GM12873 (cell line): ENCODE results near the gene OR10A4.

Experiments
- CTCF ChIP-seq: IDR thresholded peaks from 2 replicates; pipeline ENCODE4 v1.5.1; 2012; ENCODE audit warnings: low read depth, mild to moderate bottlenecking, moderate library complexity, low read length, control low read depth; ENCODE audit not compliant: insufficient read depth; ENCODE audit errors: missing control alignments

Gene OR10A4

GRCh38 chr11:6900327-6900999 lies 24.0 kb downstream of the OR10A4 start:
- peak; percentile 11 for TF ChIP-seq CTCF

GRCh38 chr11:6911378-6911777 lies 35.0 kb downstream of the OR10A4 start:
- TF ChIP-seq CTCF, result no peak

- no peak for TF ChIP-seq CTCF
Observed at GRCh38 chr11:6911948-6912347, 35.5 kb downstream of the OR10A4 start.

- TF ChIP-seq CTCF, result no peak
Observed at GRCh38 chr11:6919698-6920097, 43.3 kb downstream of the OR10A4 start.

- TF ChIP-seq CTCF, result no peak
Observed at GRCh38 chr11:6920702-6921101, 44.3 kb downstream of the OR10A4 start, which contains the start of gene OR2D3. TSS of gene OR2D3 (plus strand) at chr11:6921002. CDS start at chr11:6921002, 0 bp downstream.

GRCh38 chr11:6925007-6925577 lies 48.7 kb downstream of the OR10A4 start:
- no peak for TF ChIP-seq CTCF

GRCh38 chr11:6925636-6926207 lies 49.3 kb downstream of the OR10A4 start:
- TF ChIP-seq CTCF, result no peak
